Stimulated activated CD4-positive, alpha-beta T cell treated with anti-CD3 and anti-CD28 coated beads, TNF-alpha, amount 100 ng/mL, for 1 hour (primary cell): ENCODE measurements around the gene FZD2.
"Not testable (repeated sequence)": the region's sequence is repeated elsewhere in the genome, so short reads cannot be mapped to it uniquely, and the experiment has no call there.

Experiments
- DNase-seq, 3 donors: peaks; one replicate each; pipeline ENCODE4 v3.0.0-alpha.2; 2020; ENCODE audit warnings: low read depth in 3 of 3, low spot score in 1 of 3

The FZD2 gene

DNA sequence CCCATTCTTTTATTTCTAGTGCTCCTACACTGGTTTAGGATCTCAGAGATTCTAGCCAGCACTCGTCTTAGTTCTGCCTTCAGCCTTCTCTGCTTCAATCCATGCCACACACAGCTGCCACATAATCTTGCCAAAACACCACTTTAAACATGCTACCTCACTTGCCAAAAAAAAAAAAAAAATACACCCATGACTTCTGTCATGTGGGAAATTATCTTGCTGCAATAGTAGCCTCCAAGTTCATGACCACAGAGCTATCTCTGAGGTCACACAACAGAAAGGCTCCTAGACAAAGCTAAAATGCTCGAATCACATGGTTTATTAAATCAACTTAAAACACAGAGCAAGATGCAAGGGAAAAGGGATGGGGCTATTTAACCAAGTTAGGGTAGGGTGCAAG is 18.1 kb downstream of the FZD2 start:
- DNase-seq, result no peak

DNA sequence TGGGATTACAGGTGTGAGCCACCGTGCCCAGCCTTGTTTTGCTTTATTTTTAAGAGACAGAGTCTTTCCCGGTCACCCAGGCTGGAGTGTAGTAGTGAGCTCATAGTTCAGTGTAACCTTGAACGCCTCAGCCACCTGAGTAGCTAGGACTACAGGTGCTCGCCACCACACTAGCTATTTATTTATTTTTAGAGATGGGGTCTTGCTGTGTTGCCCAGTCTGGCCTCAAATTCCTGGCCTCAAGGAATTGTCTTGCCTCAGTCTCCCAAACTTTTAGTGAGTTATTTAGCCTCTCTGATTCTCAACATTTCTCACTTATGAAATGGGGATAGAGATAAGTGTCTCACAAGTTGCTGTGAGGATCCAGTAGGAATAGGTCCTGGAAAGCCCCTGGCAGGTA is 21.7 kb downstream of the FZD2 start:
- DNase-seq, result no peak

DNA sequence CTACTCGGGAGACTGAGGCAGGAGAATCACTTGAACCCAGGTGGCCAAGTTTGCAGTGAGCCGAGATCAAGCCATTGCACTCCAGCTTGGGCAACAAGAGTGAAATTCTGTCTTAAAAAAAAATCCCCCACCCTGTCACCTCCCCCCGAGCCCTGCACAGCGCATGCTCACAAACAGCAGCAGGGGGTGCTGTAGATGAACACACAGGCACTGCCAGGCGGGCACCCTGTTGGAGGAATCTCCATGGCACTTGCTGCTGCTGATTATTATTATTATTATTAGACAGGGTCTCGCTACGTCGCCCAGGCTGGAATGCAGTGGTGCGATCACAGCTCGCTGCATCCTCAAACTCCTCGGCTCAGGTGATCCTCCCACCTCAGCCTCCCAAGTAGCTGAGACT is 24.6 kb downstream of the FZD2 start:
- no peak for DNase-seq

DNA sequence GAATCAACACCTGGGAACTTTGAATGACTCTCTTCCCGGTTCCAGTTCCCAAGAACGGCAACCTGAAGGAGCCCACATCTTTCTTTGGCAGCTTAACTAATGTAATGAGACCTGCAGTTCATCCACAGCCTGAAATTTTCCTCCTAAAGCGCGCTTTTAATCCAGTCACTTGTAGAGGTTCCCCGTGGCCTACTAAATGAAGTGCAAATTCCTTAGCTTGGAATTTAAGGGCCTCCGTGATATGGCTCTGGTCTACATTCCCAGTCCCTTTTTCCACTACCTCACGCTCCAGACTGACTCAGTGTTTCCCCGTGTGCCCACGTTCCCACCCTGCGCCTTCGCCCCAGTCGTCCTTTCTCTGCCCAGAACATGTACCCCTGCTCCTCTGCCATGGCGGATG is 27.2 kb downstream of the FZD2 start:
- DNase-seq, result no peak

DNA sequence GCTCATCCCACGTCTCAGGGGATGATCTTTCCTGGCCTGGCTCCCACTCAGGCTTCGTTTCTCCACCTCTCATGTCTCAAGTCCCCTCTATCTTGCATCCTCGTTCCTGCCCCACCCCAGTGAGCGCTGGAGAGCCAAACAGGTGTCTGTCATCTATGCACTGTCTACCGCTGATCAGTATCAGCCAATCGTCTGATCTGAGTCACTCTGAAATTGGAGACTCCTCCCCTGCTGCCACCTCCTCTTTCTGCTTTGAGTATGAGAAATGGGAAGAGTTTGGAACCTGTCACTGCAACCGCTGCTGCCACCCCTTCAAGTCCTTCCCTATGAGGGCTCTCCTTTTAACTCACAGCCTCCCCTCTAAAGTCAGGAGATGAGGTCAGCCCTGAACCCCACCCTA is 28.0 kb downstream of the FZD2 start:
- no peak for DNase-seq

DNA sequence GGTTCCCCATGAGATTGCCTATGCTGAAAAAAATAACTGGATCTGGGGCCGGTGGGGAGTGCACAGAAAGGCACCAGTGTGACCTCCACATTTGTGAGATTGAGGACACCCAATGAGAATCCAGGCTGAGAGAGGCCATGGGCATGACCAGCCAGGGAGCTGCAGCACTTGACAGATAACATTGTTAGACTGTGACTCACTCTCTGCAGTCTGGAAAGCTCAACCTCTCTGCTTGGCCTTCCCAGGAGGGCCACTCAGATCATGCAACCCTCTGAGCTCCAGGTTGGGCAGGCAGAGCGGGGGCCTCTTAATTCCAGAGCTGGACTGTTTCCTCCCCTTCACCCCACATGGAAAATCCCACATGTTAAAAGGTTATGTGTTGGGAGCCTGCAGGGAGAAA is 30.1 kb downstream of the FZD2 start:
- DNase-seq, result no peak

DNA sequence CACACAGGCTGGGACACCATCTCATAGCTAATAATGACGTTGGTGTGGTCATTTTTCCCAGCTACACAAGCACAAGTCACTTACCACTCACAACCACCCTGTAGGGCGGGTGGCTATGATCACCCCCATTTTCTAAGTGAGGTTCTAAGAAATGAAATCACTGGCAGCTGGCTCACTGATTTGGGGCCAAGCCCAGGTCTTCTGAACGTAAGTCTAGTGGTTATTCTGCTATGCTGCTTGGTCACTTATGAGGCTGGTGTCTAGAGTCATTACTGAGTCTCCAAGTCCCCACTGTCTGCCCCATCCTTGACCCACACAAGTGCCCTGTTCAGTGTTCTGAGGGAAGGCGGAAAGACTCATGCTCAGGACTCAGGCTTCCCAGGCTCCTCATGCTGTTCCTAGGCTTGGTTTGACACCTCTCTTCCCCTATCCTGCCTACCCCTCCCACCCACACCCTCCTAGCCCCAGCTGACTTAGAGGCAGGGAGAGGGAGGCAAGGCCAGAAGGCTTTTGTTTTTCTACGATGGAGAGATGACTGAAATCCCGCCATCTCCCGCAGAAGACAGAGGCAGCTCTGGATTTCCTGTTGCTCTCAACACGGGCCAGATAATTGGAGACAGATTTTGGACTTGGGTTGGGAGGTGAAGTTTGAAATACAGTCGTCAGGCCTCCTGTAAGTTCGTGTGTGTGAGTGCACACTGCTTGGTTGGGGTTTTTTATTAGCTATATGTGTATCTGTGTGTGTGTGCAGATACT is 32.2 kb downstream of the FZD2 start:
- no peak for DNase-seq

DNA sequence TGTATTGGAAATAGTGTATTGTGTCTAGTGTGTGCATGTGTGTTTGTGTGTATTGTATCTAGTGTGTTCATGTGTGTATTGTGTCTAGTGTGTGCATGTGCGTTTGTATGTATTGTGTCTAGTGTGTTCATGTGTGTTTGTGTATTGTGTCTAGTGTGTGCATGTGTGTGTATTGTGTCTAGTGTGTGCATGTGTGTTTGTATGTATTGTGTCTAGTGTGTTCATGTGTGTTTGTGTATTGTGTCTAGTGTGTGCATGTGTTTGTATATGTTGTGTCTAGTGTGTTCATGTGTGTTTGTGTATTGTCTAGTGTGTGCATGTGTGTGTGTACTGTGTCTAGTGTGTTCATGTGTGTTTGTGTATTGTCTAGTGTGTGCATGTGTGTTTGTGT is 32.8 kb downstream of the FZD2 start:
- not testable (repeated sequence) for DNase-seq

DNA sequence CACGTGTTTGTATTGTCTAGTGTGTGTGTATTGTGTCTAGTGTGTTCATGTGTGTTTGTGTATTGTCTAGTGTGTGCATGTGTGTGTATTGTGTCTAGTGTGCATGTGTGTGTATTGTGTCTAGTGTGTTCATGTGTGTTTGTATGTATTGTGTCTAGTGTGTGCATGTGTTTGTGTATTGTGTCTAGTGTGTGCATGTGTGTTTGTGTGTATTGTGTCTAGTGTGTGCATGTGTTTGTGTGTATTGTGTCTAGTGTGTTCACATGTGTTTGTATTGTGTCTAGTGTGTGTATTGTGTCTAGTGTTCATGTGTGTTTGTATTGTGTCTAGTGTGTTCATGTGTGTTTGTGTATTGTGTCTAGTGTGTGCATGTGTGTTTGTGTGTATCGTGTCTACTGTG is 33.5 kb downstream of the FZD2 start:
- DNase-seq, result not testable (repeated sequence)

DNA sequence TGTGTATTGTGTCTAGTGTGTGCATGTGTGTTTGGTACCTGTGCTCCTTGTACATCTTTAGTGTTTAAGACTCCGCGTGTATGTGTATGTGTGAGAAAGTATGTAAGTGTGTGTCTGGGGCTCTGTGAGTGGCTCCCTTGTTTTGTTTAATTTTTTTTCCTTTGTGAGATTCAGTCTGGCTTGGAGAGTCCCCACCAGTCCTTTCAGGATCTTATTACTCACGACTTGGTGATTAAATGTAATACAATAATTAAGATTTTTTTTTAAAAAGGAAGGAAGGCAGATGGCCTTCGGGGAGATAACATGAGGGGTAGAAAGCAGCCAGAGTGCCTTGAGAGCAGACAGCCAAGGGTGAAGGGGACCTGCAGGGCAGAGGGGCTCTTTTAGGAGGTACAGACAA is 33.9 kb downstream of the FZD2 start:
- no peak for DNase-seq

DNA sequence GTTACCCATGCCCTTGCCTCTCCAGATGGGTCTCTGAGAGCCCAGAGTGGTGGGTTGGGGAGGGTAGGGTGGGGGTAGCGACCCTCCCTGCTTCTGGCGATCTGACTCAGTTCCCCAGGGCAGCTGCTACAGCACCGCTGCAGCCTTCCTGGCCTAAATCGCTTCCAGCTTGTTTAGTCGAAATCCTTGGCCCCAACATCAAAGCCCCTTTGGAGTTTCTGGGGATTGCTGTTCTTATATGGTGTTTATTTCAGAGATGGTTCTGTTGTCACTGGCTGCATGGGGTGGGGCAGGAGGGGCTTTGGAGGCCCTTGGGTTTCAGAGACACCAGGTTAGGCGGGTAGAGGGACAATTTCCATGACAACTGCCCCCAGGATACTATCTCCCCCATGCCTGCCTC is 35.9 kb downstream of the FZD2 start:
- DNase-seq, result no peak

DNA sequence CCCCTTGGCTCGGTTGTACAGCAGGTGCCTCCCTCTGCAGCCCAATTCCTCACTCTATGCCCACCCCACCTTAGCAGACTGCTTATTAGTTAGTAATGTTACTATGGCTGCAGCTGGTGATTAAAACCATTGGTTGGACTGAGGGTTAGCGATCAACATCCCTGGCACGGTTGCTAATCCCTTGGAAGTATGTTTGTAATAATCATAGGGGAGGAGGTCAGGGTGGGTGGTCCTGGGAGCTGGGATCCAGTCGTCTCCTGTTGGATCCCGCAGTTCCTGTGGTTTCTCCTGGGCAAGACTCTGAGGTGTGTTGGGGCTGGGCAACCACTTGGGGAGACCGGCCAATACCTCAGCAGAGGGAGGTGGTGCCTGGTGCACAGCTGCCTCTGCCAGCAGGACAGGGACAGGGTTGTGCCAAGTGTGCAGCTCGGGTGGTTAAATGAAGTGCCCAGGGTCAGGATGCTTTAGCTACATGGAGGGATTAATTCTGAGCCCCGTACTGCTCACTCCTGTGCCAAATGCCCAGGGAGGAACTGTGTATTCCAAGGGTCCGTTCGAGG is 38.0 kb downstream of the FZD2 start:
- no peak for DNase-seq

DNA sequence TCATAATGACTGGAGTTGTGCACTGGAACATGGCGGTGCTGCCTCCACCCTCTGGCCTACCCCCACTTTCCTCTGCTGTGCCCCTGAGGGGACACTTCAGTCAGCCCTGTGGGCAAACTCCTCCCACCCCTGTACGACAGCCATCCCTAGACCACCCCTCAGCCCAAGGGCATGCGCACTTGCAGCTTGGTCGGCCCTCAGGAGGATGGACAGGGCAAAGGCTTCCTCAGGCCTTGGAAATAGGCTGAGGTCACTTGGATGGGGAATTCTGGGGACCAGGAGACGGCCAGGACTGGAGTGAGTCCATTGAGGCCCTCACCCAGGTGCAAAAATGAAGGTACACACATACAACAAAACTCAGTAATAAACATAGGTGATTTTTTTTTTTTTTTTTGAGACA is 41.0 kb downstream of the FZD2 start:
- no peak for DNase-seq

DNA sequence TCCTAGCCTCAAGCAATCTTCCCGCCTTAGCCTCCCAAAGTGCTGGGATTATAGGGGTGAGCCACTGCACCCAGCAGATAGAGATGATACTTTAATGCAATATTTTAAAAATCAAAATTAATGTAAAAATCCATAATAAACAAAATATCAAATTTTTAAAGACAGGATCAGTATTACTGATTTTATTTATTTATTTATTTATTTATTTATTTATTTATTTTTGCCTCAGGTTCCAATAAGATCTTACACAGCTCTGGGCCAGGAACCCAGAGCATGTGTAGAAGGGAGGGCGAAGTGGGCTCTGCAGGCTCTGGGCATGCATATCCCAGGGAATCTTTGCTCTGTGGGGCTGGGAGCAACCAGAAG is 41.6 kb downstream of the FZD2 start:
- DNase-seq, result no peak

DNA sequence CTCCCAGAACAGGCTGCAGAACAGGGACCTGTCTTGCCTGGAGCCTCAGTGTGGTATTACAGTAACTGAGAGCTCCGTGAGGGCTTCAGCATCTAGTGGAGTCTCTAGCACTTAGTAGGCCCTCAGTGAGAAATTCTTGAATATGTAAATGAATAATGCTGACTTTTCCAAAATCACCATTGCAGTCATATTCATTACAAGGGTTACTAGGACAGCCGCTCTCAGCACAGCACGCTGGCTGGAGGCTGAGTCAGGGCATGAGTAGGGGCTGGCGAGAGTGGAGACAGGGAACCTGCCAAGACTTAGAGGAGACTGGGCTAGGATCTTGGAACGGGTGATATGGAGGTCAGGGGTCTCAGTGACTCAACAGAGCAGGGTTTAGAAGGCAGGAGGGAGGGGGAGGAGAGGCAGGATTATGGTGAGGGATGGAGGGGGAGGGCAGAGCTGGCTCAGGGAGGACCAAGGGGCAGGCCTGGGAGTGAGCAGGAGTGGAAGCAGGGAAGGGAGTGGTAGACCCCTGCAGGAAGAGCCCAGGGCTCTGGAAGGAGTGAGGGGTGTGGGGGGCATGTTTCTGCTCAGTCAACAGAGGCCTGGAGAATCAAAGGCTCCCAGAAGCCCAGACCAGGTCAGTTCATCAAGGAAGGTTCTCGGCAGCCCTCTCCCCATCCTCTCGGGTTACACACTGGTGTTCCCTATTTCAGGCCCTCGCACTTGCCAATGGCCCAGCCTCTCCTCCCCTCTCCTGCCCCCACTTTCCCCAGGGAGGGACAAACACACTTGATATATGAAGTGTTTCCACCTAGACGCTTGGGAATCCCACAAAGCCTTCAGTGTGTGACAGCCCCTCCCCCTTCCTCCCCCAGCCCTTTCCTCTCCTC is 42.3 kb downstream of the FZD2 start:
- DNase-seq, result no peak

DNA sequence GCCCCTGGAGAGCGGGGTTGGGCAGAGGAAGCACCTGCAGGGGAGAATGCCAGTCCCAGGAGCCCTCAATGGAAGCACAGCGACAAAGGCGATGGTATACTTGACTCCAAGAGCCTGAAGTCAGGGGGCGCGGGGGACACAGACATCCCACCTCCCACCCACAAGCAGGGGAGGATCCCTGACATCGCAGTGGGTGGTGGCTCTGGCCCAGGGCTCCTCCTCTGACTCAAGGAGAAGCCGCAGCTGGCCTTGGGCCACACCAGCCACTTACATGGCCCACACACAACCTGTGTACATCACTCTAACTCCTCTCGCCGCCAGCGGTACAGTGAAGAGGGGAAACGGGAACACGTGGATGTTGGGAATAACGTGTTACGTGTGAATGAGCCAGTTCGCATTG is 44.3 kb downstream of the FZD2 start:
- DNase-seq, result no peak

DNA sequence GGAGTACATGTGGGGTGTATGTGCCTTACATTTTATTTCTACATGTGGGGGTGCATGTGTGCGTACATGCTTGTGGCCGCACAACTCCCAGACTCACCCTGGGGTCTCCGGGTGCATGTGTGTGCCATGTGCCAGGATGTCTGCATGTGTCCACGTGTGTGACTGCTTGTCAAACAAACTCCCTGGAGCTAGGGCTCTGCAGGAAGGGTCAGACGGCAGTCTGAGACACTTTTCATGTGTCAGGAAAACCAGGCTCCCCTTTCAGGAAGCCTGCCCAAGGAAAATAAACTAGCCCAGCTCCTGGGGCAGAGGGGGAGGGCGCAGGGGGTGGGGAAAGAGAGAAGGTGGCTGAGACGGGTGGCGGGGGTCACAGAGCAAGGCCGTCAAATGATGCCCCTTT is 44.7 kb downstream of the FZD2 start:
- no peak for DNase-seq

DNA sequence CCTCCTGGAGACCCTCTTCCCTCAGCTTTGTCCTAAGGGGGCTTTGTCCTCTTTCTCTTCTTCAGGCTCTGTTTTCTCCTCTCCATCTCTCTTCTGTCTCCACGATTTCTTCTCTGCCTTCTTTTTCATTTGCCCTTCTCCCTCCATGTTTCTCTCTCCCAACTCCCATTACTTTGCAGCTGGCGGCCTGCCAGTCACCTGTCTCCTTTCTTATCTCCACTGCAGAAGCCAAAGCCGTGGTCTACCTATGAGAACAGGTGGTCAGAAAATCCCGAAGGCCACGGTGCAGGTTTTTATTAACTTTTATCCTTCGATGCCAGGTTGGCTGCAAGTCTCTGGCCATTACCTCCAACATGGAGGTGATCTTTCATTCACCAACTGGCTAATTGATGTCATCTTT is 45.1 kb downstream of the FZD2 start:
- no peak for DNase-seq

DNA sequence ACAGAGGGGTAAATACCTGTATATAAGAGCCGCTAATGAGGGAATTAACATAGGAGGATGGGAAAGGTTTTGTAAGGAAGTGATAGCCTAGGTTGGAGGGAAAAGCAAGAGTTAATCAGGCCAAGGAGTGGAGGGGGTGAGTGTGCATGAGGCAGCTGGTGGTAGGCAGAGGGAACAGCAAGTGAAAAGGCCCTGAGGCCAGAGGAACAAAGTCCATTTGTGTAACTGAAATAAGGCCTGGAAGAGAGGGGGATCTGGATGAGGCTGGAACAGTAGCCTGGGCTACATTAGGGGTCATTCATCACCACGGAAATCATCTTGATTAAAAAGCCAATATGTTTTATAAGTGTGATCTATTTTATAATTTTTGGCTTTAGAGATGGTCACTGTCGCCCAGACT is 45.7 kb downstream of the FZD2 start:
- no peak for DNase-seq

DNA sequence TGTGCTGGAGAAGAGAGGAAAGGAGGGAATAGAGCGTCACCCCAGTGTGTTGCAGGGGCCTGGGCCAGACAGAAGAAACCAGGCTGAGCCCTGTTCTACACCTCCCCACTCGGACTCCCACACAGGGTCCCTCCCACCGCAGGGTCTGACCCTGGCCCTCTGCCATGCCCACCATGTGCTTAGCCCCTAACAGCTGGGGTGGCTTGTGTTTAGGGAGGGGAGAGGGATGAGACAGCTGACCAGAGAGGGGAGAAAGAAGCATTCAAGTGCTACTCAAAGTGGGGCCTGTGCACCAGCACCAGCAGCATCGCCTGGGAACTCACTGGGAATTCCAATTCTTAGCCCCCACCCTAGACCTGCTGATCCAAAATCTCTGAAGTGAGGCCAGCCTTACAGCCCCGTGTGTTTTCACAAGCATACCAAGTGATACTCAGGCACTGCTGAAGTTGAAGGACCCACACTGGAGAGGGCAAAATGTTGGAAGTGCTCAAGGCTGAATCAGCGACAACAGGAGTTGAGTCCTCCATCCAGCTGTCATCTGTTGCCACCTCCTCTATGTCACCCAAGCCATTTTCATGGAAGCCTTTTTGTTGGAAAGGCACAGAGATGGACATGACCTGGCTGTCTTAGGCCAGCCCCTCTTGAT is 47.0 kb downstream of the FZD2 start:
- no peak for DNase-seq

DNA sequence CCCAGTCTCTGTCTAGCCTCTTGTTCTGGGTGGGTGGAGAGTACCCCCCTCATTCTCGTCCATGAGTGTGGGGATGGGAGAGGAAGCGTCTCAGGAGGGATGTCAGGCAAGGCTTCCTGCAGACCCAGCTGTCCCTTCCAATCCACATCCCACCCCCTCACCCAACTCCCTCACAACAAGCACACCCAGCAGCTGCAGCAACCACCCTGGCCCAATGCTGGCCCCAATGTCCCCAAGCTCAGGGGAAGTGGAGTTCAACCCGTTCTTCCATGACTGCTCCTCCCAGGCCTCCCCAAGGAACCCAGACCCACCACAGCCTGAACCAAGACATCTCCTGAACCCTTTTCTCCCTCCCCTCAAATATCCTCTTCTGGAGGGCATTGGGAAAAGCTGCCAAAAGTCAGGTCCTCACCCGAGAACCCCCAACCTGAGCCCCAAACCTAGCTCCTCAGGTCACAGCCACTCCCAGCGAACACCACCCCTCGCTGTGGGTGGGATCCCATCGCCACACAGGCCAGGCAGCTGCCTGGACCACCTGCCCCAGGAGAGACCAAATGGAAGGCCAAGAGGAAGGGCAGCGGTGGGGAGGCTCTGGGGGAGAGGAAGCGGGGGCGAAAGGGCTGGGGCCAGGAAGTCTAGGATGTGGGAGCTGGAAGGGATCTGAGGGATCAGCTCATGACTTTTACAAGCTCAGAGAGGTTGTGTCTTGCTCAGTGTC is 47.6 kb downstream of the FZD2 start:
- DNase-seq, result no peak
